HL-60 (cell line): ENCODE results near the gene MGAT4C.

Source experiments
- DNase-seq, 2 experiments: peaks; one replicate each; pipeline ENCODE4 v3.0.0-alpha.2; 2010 to 2020; ENCODE audit warnings: low read depth in 1 of 2, low spot score in 1 of 2
- H3K27ac ChIP-seq: fragments of 250-450 bp; sonication (Bioruptor Pico); replicated peaks from 2 replicates; pipeline ENCODE4 v1.5.1; 2020; ENCODE audit warnings: mild to moderate bottlenecking, moderate library complexity
- H3K27me3 ChIP-seq: fragments of 250-450 bp; sonication (Bioruptor Pico); 2 replicates; pipeline ENCODE4 v1.5.1; 2021; ENCODE audit warnings: mild to moderate bottlenecking, moderate library complexity; ENCODE audit not compliant: insufficient read depth, poor library complexity, severe bottlenecking
- H3K4me3 ChIP-seq: replicated peaks from 2 replicates; pipeline ENCODE4 v1.5.1; 2011; ENCODE audit warnings: mild to moderate bottlenecking, control low read depth, low read length; ENCODE audit not compliant: insufficient read depth
- GABPA ChIP-seq: IDR thresholded peaks from 2 replicates; pipeline ENCODE4 v1.6.1; 2012; ENCODE audit warnings: low read depth
- POLR2AphosphoS5 ChIP-seq: IDR thresholded peaks from 2 replicates; pipeline ENCODE4 v1.6.1; 2012; ENCODE audit warnings: low read depth
- SPI1 ChIP-seq: IDR thresholded peaks from 2 replicates; pipeline ENCODE4 v1.6.1; 2012; ENCODE audit warnings: low read depth, mild to moderate bottlenecking, borderline replicate concordance
- TF ChIP-seq, protein P1 (sequence below): IDR thresholded peaks from 2 replicates; pipeline ENCODE4 v1.6.1; 2012; ENCODE audit warnings: low read depth; ENCODE audit not compliant: insufficient replicate concordance
- TF ChIP-seq, protein P2 (sequence below): IDR thresholded peaks from one replicate; pipeline ENCODE4 v1.5.1; 2011; ENCODE audit warnings: low read length, control low read depth, inconsistent platforms; ENCODE audit not compliant: insufficient read depth

MGAT4C gene

DNA sequence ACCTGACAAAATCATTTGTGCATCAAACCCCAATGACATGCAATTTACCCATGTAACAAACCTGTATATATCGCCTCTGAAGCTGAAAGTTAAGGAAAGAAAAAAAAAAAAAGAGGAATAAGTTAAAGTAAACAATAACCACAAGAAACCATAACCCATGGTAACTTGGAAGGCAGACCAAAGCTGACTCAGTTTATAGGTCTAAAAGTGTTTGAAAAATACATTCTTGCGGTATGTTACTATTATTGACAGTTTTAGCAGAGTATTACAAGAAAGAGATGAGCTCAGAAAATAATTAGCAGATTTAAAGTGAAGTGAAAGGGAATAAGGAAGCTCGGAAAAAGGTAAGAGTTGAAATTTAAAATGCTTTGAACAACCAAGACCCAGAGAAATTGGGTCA, 34.4 kb upstream of the MGAT4C start:
- H3K27ac ChIP-seq, result no peak overlapping the region
- H3K4me3 ChIP-seq, result no peak overlapping the region
- DNase-seq, result no peak
- no peaks in the 10 kb centered on the region for H3K27me3 ChIP-seq
- TF ChIP-seq, protein P1, sequence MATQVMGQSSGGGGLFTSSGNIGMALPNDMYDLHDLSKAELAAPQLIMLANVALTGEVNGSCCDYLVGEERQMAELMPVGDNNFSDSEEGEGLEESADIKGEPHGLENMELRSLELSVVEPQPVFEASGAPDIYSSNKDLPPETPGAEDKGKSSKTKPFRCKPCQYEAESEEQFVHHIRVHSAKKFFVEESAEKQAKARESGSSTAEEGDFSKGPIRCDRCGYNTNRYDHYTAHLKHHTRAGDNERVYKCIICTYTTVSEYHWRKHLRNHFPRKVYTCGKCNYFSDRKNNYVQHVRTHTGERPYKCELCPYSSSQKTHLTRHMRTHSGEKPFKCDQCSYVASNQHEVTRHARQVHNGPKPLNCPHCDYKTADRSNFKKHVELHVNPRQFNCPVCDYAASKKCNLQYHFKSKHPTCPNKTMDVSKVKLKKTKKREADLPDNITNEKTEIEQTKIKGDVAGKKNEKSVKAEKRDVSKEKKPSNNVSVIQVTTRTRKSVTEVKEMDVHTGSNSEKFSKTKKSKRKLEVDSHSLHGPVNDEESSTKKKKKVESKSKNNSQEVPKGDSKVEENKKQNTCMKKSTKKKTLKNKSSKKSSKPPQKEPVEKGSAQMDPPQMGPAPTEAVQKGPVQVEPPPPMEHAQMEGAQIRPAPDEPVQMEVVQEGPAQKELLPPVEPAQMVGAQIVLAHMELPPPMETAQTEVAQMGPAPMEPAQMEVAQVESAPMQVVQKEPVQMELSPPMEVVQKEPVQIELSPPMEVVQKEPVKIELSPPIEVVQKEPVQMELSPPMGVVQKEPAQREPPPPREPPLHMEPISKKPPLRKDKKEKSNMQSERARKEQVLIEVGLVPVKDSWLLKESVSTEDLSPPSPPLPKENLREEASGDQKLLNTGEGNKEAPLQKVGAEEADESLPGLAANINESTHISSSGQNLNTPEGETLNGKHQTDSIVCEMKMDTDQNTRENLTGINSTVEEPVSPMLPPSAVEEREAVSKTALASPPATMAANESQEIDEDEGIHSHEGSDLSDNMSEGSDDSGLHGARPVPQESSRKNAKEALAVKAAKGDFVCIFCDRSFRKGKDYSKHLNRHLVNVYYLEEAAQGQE, result no peak
- TF ChIP-seq GABPA (no peak), POLR2AphosphoS5 (no peak), SPI1 (no peak)
- TF ChIP-seq, protein P2, sequence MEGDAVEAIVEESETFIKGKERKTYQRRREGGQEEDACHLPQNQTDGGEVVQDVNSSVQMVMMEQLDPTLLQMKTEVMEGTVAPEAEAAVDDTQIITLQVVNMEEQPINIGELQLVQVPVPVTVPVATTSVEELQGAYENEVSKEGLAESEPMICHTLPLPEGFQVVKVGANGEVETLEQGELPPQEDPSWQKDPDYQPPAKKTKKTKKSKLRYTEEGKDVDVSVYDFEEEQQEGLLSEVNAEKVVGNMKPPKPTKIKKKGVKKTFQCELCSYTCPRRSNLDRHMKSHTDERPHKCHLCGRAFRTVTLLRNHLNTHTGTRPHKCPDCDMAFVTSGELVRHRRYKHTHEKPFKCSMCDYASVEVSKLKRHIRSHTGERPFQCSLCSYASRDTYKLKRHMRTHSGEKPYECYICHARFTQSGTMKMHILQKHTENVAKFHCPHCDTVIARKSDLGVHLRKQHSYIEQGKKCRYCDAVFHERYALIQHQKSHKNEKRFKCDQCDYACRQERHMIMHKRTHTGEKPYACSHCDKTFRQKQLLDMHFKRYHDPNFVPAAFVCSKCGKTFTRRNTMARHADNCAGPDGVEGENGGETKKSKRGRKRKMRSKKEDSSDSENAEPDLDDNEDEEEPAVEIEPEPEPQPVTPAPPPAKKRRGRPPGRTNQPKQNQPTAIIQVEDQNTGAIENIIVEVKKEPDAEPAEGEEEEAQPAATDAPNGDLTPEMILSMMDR, result no peak

DNA sequence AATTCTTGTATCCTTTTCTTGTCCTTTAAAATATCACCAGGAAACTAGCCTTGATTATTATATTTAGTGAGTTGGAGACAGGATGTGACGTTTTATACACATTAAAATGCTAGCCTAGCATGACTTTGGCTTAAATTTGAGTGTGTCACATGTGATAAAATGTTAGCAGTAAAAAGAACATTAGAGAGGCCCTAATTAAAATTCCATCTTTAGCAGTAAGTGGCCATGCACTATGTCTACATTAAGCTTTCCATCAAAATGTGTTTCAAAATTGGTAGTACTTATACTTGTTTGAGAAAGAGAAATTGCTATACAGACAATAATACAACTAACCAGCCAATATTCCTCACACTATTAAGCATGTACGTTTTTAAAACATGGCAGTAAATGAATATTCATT, 29.9 kb upstream of the MGAT4C start:
- H3K27ac ChIP-seq, result no peak overlapping the region
- TF ChIP-seq POLR2AphosphoS5 (no peak), GABPA (no peak), SPI1 (no peak)
- TF ChIP-seq, protein P1, result no peak
- TF ChIP-seq, protein P2, result no peak
- H3K27me3 ChIP-seq, result no peaks in the 10 kb centered on the region
- no peak overlapping the region for H3K4me3 ChIP-seq
- DNase-seq, result no peak

DNA sequence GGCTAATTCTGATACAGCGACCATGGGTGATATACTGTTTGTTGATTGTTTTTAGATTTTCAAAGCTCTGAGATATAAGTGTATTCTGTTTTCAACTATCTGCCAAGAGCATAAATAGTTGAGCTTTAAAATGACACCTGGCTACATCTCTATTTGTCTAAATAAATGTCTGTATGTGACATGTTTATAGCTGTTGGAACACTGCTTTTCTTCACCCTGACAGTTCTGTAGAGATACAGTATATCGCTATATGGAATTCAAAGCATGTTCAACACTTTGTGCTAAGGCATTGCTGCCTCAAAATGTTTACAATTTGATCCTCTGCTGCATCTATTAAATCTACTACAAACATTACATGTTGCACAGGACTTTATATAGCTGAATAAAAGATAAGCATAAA, 27.4 kb upstream of the MGAT4C start:
- Histone ChIP-seq H3K27me3 (no peaks in the 10 kb centered on the region), H3K27ac (no peak overlapping the region), H3K4me3 (no peak overlapping the region)
- DNase-seq, result no peak
- TF ChIP-seq, protein P2, result no peak
- no peak for TF ChIP-seq SPI1
- no peak for TF ChIP-seq POLR2AphosphoS5
- TF ChIP-seq, protein P1, result no peak
- TF ChIP-seq GABPA, result no peak
